ENCODE results near the gene CPXM1.
"Not testable (repeated sequence)": the region's sequence is repeated elsewhere in the genome, so short reads cannot be mapped to it uniquely, and the experiment has no call there.

CPXM1 gene

GRCh38 chr20:2838170-2838797 lies 37.9 kb upstream of the CPXM1 start:
- Histone ChIP-seq H3K9ac (ENCODE audit: low read depth in 1 of 2, low read length in 2 of 2) (no peak overlapping the region), H3K36me3 (ENCODE audit: control insufficient read depth in 2 of 2, insufficient read depth in 2 of 2, low read length in 2 of 2) (peaks cover 0 to 3% of the 10 kb centered on the region in 2 donors), H3K4me1 (ENCODE audit: control insufficient read depth in 2 of 2, insufficient read depth in 2 of 2, low read length in 2 of 2) (peaks cover 10 to 14% of the 10 kb centered on the region in 2 donors), H3K27ac (ENCODE audit: low read depth in 2 of 2, low read length in 2 of 2) (no peak overlapping the region), H3K9me3 (ENCODE audit: control insufficient read depth in 2 of 2, low read length in 2 of 2) (no peaks in the 10 kb centered on the region), H3K27me3 (ENCODE audit: control insufficient read depth in 2 of 2, insufficient read depth in 2 of 2, low read length in 2 of 2) (no peaks in the 10 kb centered on the region), H3K4me3 (ENCODE audit: low read length in 2 of 2) (no peak overlapping the region)

- peaks cover 0 to 3% of the 10 kb centered on the region in 2 donors for H3K36me3 ChIP-seq (ENCODE audit: control insufficient read depth in 2 of 2, insufficient read depth in 2 of 2, low read length in 2 of 2)
- no peak overlapping the region for H3K27ac ChIP-seq (ENCODE audit: low read depth in 2 of 2, low read length in 2 of 2)
- H3K9ac ChIP-seq (ENCODE audit: low read depth in 1 of 2, low read length in 2 of 2) = no peak overlapping the region
- H3K9me3 ChIP-seq (ENCODE audit: control insufficient read depth in 2 of 2, low read length in 2 of 2) = no peaks in the 10 kb centered on the region
- no peak overlapping the region for H3K4me3 ChIP-seq (ENCODE audit: low read length in 2 of 2)
- peaks cover 10 to 14% of the 10 kb centered on the region in 2 donors for H3K4me1 ChIP-seq (ENCODE audit: control insufficient read depth in 2 of 2, insufficient read depth in 2 of 2, low read length in 2 of 2)
- H3K27me3 ChIP-seq (ENCODE audit: control insufficient read depth in 2 of 2, insufficient read depth in 2 of 2, low read length in 2 of 2) = no peaks in the 10 kb centered on the region
Observed at GRCh38 chr20:2837221-2837960, 37.0 kb upstream of the CPXM1 start.

- Histone ChIP-seq H3K9me3 (ENCODE audit: control insufficient read depth in 2 of 2, low read length in 2 of 2) (no peaks in the 10 kb centered on the region), H3K27me3 (ENCODE audit: control insufficient read depth in 2 of 2, insufficient read depth in 2 of 2, low read length in 2 of 2) (no peaks in the 10 kb centered on the region), H3K4me3 (ENCODE audit: low read length in 2 of 2) (no peak overlapping the region), H3K9ac (ENCODE audit: low read depth in 1 of 2, low read length in 2 of 2) (no peak overlapping the region), H3K27ac (ENCODE audit: low read depth in 2 of 2, low read length in 2 of 2) (no peak overlapping the region), H3K4me1 (ENCODE audit: control insufficient read depth in 2 of 2, insufficient read depth in 2 of 2, low read length in 2 of 2) (peaks cover 6% of the 10 kb centered on the region in 2 donors), H3K36me3 (ENCODE audit: control insufficient read depth in 2 of 2, insufficient read depth in 2 of 2, low read length in 2 of 2) (peaks cover 0 to 3% of the 10 kb centered on the region in 2 donors)
Observed at GRCh38 chr20:2836035-2836434, 35.6 kb upstream of the CPXM1 start.

DNA sequence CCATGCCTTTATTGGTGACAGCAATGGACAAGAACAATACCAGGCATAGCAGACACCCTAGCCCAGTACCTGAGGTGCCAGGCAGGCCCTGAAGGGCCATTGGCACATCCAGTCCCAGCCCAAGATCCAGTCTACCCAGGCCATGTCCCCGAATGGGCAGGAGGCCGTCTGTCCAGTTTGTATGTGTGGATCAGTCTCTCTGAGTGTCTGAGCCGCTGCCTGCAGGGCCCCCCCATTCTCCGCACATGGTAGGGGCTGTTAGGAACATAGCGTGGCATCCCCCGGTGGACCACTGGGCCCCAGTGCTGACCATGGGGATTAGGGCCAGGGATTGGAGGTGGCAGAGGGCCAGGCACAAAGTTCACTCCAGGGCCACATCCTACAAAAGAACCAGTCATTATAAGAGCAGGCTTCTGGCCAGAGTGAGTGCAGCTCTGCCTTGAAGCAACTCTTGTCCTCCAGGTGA lies 34.9 kb upstream of the CPXM1 start:
- H3K27me3 ChIP-seq (ENCODE audit: control insufficient read depth in 2 of 2, insufficient read depth in 2 of 2, low read length in 2 of 2) = no peaks in the 10 kb centered on the region
- H3K4me1 ChIP-seq (ENCODE audit: control insufficient read depth in 2 of 2, insufficient read depth in 2 of 2, low read length in 2 of 2) = peaks cover 5 to 6% of the 10 kb centered on the region in 2 donors
- H3K27ac ChIP-seq (ENCODE audit: low read depth in 2 of 2, low read length in 2 of 2) = no peak overlapping the region
- H3K9ac ChIP-seq (ENCODE audit: low read depth in 1 of 2, low read length in 2 of 2) = no peak overlapping the region
- peaks cover 0 to 3% of the 10 kb centered on the region in 2 donors for H3K36me3 ChIP-seq (ENCODE audit: control insufficient read depth in 2 of 2, insufficient read depth in 2 of 2, low read length in 2 of 2)
- H3K4me3 ChIP-seq (ENCODE audit: low read length in 2 of 2) = no peak overlapping the region
- no peaks in the 10 kb centered on the region for H3K9me3 ChIP-seq (ENCODE audit: control insufficient read depth in 2 of 2, low read length in 2 of 2)

GRCh38 chr20:2834401-2835110 lies 34.1 kb upstream of the CPXM1 start:
- Histone ChIP-seq H3K4me1 (ENCODE audit: control insufficient read depth in 2 of 2, insufficient read depth in 2 of 2, low read length in 2 of 2) (peaks cover 0 to under 1% of the 10 kb centered on the region in 2 donors), H3K36me3 (ENCODE audit: control insufficient read depth in 2 of 2, insufficient read depth in 2 of 2, low read length in 2 of 2) (peaks cover 0 to 3% of the 10 kb centered on the region in 2 donors), H3K27me3 (ENCODE audit: control insufficient read depth in 2 of 2, insufficient read depth in 2 of 2, low read length in 2 of 2) (no peaks in the 10 kb centered on the region), H3K4me3 (ENCODE audit: low read length in 2 of 2) (no peak overlapping the region), H3K9me3 (ENCODE audit: control insufficient read depth in 2 of 2, low read length in 2 of 2) (no peaks in the 10 kb centered on the region), H3K27ac (ENCODE audit: low read depth in 2 of 2, low read length in 2 of 2) (no peak overlapping the region), H3K9ac (ENCODE audit: low read depth in 1 of 2, low read length in 2 of 2) (no peak overlapping the region)

DNA sequence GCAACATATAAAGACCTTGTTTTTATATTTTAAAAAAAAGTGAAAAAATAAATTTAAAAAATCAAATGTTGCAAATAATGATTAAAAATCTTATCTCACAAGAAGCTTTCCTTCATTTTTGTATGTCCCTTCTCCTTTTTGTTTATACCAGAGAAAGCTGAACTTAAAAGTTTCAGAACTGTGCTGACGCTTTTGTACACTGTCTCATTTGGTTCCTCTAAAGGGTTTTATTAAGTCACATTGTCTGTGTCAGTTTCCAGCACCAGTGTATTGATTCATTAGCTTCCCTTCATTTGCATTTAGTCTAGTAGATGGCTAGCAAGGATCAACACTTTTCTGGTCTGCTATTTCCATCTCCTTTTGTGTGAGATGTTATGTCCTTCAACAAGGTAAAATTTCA lies 33.3 kb upstream of the CPXM1 start:
- peaks cover 2 to 5% of the 10 kb centered on the region in 2 donors for H3K27me3 ChIP-seq (ENCODE audit: control insufficient read depth in 2 of 2, insufficient read depth in 2 of 2, low read length in 2 of 2)
- no peaks in the 10 kb centered on the region for H3K4me1 ChIP-seq (ENCODE audit: control insufficient read depth in 2 of 2, insufficient read depth in 2 of 2, low read length in 2 of 2)
- H3K36me3 ChIP-seq (ENCODE audit: control insufficient read depth in 2 of 2, insufficient read depth in 2 of 2, low read length in 2 of 2) = peaks cover 0 to 3% of the 10 kb centered on the region in 2 donors
- no peaks in the 10 kb centered on the region for H3K9me3 ChIP-seq (ENCODE audit: control insufficient read depth in 2 of 2, low read length in 2 of 2)
- H3K4me3 ChIP-seq (ENCODE audit: low read length in 2 of 2) = no peak overlapping the region
- no peak overlapping the region for H3K9ac ChIP-seq (ENCODE audit: low read depth in 1 of 2, low read length in 2 of 2)
- no peak overlapping the region for H3K27ac ChIP-seq (ENCODE audit: low read depth in 2 of 2, low read length in 2 of 2)

DNA sequence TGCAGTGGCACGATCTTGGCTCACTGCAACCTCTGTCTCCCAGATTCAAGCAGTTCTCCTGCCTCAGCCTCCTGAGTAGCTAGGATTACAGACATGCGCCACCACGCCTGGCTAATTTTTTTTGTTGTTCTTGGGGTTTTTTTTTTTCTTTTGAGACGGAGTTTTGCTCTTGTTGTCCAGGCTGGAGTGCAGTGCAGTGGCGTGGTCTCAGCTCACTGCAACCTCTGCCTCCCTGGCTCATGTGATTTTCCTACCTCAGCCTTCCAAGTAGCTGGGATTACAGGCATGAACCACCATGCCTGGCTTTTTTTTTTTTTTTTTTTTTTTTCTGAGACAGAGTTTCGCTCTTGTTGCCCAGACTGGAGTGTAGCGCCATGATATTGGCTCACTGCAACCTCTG lies 30.8 kb upstream of the CPXM1 start:
- not testable (repeated sequence) for H3K4me3 ChIP-seq (ENCODE audit: low read length in 2 of 2); H3K27ac ChIP-seq (ENCODE audit: low read depth in 2 of 2, low read length in 2 of 2); H3K36me3 ChIP-seq (ENCODE audit: control insufficient read depth in 2 of 2, insufficient read depth in 2 of 2, low read length in 2 of 2); H3K9me3 ChIP-seq (ENCODE audit: control insufficient read depth in 2 of 2, low read length in 2 of 2); H3K4me1 ChIP-seq (ENCODE audit: control insufficient read depth in 2 of 2, insufficient read depth in 2 of 2, low read length in 2 of 2); H3K9ac ChIP-seq (ENCODE audit: low read depth in 1 of 2, low read length in 2 of 2)
- peaks cover 2 to 13% of the 10 kb centered on the region in 2 donors for H3K27me3 ChIP-seq (ENCODE audit: control insufficient read depth in 2 of 2, insufficient read depth in 2 of 2, low read length in 2 of 2)

GRCh38 chr20:2829376-2829775 lies 28.9 kb upstream of the CPXM1 start:
- Histone ChIP-seq H3K4me3 (ENCODE audit: low read length in 2 of 2) (no peak overlapping the region), H3K27ac (ENCODE audit: low read depth in 2 of 2, low read length in 2 of 2) (no peak overlapping the region), H3K36me3 (ENCODE audit: control insufficient read depth in 2 of 2, insufficient read depth in 2 of 2, low read length in 2 of 2) (no peaks in the 10 kb centered on the region), H3K9ac (ENCODE audit: low read depth in 1 of 2, low read length in 2 of 2) (no peak overlapping the region), H3K27me3 (ENCODE audit: control insufficient read depth in 2 of 2, insufficient read depth in 2 of 2, low read length in 2 of 2) (peaks cover 2 to 18% of the 10 kb centered on the region in 2 donors), H3K9me3 (ENCODE audit: control insufficient read depth in 2 of 2, low read length in 2 of 2) (no peaks in the 10 kb centered on the region), H3K4me1 (ENCODE audit: control insufficient read depth in 2 of 2, insufficient read depth in 2 of 2, low read length in 2 of 2) (no peaks in the 10 kb centered on the region)

DNA sequence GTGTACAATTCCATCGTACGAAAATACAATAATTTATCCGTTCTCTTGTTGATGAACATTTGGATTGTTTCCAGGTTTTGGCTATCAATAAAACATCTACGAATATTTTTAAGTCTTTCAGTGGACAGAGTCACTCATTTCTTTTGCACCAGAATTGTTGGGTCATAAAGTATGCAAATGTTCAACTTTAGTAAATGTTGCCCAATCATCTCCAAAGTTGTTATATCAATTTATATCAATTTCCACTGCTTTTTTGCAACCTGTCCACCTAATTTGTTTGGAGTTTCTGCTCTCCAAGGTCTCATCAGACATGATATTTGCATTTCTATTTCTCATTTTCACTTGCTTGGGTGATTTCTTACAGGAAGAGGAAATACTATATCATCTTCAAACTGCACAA lies 26.2 kb upstream of the CPXM1 start:
- peaks cover 7 to 18% of the 10 kb centered on the region in 2 donors for H3K27me3 ChIP-seq (ENCODE audit: control insufficient read depth in 2 of 2, insufficient read depth in 2 of 2, low read length in 2 of 2)
- H3K9me3 ChIP-seq (ENCODE audit: control insufficient read depth in 2 of 2, low read length in 2 of 2) = no peaks in the 10 kb centered on the region
- no peaks in the 10 kb centered on the region for H3K36me3 ChIP-seq (ENCODE audit: control insufficient read depth in 2 of 2, insufficient read depth in 2 of 2, low read length in 2 of 2)
- no peak overlapping the region for H3K4me3 ChIP-seq (ENCODE audit: low read length in 2 of 2)
- H3K27ac ChIP-seq (ENCODE audit: low read depth in 2 of 2, low read length in 2 of 2) = no peak overlapping the region
- H3K4me1 ChIP-seq (ENCODE audit: control insufficient read depth in 2 of 2, insufficient read depth in 2 of 2, low read length in 2 of 2) = no peaks in the 10 kb centered on the region
- H3K9ac ChIP-seq (ENCODE audit: low read depth in 1 of 2, low read length in 2 of 2) = no peak overlapping the region

- Histone ChIP-seq H3K4me3 (ENCODE audit: low read length in 2 of 2) (no peak overlapping the region), H3K36me3 (ENCODE audit: control insufficient read depth in 2 of 2, insufficient read depth in 2 of 2, low read length in 2 of 2) (no peaks in the 10 kb centered on the region), H3K4me1 (ENCODE audit: control insufficient read depth in 2 of 2, insufficient read depth in 2 of 2, low read length in 2 of 2) (no peaks in the 10 kb centered on the region), H3K9ac (ENCODE audit: low read depth in 1 of 2, low read length in 2 of 2) (no peak overlapping the region), H3K27ac (ENCODE audit: low read depth in 2 of 2, low read length in 2 of 2) (no peak overlapping the region), H3K9me3 (ENCODE audit: control insufficient read depth in 2 of 2, low read length in 2 of 2) (no peaks in the 10 kb centered on the region), H3K27me3 (ENCODE audit: control insufficient read depth in 2 of 2, insufficient read depth in 2 of 2, low read length in 2 of 2) (peaks cover 12 to 22% of the 10 kb centered on the region in 2 donors)
Observed at GRCh38 chr20:2825761-2826160, 25.3 kb upstream of the CPXM1 start.
